Stimulated activated CD4-positive, alpha-beta T cell treated with anti-CD3 and anti-CD28 coated beads, Interleukin-15, amount 100 ng/mL, for 1 hour (primary cell): Measurements from ENCODE around the gene ADARB2.

ENCODE experiments used
- DNase-seq, 2 donors: peaks; one replicate each; pipeline ENCODE4 v3.0.0-alpha.2; 2020; ENCODE audit warnings: low read depth in 1 of 2, low spot score in 1 of 2

The ADARB2 gene

DNA sequence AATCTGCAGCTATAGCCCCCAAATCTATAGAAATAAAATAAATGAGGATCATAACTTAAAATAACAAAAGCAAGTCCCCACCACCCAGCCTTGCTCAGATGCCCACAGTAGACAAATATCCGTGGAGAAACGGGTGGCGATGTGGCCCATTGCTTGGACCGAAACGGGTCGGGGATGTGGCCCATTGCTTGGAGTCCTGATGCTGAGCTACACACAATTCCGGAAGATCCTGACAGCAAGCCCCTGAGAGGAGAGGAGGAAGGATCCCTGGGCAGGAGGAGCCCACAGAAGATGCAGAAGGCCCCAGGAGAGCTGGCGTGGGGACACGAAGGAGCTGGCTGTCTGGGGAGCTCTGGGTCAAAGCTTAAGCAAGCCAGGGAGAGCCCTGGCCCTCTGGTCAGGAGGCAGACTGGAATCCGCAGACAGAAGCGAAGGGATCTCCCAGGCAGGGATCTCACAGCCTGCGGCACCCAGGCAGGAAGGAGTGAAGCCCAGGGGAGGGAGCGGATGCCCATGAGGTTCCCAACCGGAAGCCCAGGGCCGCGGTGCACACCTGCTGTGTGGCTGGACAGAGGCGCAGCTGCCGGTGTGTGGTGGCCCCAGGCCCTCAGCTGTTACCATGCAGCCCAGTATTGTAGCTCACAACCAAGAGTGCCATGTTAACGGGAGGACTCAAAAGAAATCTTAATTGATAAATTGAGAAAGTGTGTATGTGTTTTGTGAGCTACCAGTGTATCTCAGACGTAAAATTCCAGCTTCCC, 138.8 kb downstream of the ADARB2 start:
- DNase-seq: no peak

- no peak for DNase-seq
Measured at GRCh38 chr10:1597370-1598146, 139.8 kb downstream of the ADARB2 start.

- no peak for DNase-seq
Measured at GRCh38 chr10:1596482-1597099, 140.7 kb downstream of the ADARB2 start.

DNA sequence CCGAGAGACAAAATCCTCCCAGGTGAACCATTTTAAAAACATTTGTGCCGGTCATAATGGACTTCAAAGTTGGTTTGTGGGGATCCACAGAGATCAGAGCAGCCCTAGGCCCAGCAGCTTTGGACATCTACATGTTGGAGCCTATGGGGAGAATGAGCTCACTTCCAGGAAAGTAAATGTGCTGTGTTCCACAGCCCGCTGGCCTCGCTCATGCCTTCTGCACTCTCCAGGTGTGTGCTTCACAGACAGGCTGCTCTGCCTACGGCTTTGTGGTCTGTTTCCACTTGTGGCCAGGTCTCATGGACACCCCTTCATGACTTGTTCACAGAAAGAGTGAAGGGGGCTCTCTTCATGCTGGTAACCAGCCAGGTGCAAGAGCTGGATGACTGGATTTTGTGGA, 141.6 kb downstream of the ADARB2 start:
- DNase-seq: no peak

DNA sequence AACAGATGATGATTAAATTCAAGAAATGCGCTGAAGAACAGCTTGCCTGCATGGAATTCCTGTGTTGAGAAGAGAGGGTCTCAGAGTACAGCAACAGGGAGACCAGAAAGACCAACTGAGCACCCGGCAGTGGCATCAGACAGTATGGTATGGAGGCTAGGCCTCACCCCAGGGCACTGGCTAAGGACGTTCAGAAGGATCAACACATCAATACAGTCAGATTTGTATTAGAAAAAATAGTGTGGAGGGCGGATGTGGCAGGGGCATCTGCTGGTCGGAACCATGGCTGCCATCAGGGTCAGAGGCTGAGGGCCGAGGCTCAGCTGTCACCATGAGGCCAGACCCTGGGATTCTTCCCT, 142.1 kb downstream of the ADARB2 start:
- no peak for DNase-seq

- DNase-seq: no peak
Measured at GRCh38 chr10:1594372-1595241, 142.7 kb downstream of the ADARB2 start.

DNA sequence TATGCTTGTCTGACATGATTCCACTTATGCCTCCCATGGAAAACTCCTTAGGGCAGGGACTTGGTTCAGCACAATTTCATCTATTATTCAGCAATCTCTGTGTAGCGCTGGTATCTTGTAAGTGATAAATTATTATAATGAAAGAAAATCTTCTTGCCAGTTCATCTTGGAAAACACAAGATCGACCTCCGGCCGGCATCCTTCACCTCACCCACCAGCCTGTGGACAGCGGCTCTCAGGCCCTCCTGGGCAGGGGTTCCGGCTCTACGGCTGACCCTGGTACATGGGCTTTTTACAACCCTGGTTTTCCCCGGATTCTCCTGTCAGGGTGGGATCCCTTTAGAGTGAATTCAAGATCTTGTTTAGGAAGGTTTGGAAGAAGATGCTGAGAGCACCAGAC, 145.6 kb downstream of the ADARB2 start:
- DNase-seq: no peak

DNA sequence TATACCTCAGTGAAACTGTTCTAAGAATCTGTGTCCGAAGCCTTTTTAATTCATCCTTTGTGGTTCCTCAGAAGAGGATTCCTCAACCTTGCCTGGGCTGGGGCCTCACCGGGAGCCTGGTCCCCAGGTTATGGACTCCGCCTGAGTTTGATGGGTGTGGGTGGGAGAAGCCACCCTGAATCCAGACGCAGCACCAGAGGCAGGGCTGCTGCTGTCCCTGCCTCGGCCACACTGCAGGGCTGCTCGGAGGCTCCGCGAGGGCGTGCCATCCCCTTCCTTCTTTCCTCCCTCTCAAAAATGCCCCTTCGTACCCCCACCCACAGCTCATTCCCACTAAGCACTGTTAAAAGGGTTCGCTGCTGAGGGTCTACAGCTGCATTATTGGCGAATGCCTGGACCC, 146.3 kb downstream of the ADARB2 start:
- no peak for DNase-seq

- no peak for DNase-seq
Measured at GRCh38 chr10:1589257-1589656, 148.1 kb downstream of the ADARB2 start.

GRCh38 chr10:1582739-1583138, 154.6 kb downstream of the ADARB2 start:
- no peak for DNase-seq

DNA sequence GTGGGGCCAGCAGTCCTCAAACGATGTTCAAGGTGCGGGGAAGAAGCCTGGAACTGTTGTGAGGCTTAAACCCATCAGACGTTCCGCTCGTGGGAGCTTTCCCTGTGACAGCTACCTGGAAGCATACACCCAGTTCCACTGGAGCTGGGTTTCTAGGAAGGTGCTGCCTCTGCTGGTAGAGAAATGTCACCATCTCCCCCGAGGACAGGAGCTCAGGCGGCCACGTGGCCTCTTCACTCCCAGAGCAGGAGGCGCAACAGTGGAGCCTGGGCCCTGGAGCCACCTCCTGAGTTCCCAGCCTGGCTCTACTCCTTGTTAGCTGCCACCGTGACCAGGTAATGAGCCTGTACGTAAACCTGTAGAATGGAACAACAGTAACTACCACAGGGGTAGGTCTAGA, 156.1 kb downstream of the ADARB2 start:
- DNase-seq: no peak

DNA sequence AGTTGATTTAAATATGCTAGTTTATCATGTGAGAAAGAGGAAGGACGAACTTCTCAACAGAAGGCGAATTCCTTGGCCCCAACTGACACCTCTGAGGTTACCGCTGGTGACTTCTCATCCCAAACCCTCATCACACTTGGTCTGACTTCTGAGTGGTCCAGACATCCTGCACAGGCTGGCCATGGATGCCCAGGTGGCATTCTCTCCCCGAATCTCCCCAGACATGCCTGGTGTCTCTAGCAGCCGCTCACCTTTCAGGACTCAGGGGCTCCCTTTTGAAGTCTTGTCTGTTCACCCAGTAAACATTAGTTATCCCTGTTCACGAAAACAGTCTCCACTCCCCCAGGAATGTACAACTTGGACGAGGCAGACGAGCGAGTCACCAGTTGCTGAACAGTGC, 157.7 kb downstream of the ADARB2 start:
- DNase-seq: no peak

DNA sequence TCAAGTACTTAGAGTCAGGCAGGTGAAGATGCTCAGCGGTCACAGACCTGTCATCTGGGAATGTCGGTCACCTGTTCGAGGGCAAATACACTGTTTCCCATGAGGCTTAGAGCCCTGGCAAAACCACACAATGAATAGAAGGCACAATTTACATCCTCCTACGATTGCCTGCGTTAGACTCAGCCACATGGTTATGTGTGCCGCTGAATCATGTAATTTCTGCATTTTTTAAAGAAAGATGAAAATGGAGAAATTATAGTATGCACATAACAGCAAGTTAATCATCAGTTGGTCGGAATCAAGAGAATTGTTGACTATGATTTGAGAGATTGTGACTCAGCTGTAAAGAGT, 158.2 kb downstream of the ADARB2 start:
- no peak for DNase-seq

- no peak for DNase-seq
Measured at GRCh38 chr10:1578392-1579140, 158.8 kb downstream of the ADARB2 start.

- no peak for DNase-seq
Measured at GRCh38 chr10:1577945-1578344, 159.4 kb downstream of the ADARB2 start.

DNA sequence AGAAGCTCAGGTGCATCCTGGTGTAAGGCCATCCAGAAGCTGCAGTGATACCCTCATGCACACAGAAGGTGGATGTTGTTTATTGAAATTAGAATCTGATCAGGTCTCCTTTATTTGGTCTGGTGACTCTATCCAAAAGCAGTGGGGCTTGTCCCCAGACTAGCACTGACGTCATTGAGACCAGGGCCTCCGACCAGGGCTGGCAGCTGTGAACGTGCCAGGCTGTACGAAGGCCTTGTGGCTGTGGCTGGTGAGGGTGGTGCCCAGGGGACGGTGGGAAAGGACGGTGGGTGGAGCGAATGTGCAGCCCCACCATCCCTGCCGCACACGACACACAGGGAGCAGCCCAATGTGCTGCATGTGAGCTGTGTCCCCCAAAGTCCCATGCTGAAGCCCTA, 160.0 kb downstream of the ADARB2 start:
- DNase-seq: no peak

DNA sequence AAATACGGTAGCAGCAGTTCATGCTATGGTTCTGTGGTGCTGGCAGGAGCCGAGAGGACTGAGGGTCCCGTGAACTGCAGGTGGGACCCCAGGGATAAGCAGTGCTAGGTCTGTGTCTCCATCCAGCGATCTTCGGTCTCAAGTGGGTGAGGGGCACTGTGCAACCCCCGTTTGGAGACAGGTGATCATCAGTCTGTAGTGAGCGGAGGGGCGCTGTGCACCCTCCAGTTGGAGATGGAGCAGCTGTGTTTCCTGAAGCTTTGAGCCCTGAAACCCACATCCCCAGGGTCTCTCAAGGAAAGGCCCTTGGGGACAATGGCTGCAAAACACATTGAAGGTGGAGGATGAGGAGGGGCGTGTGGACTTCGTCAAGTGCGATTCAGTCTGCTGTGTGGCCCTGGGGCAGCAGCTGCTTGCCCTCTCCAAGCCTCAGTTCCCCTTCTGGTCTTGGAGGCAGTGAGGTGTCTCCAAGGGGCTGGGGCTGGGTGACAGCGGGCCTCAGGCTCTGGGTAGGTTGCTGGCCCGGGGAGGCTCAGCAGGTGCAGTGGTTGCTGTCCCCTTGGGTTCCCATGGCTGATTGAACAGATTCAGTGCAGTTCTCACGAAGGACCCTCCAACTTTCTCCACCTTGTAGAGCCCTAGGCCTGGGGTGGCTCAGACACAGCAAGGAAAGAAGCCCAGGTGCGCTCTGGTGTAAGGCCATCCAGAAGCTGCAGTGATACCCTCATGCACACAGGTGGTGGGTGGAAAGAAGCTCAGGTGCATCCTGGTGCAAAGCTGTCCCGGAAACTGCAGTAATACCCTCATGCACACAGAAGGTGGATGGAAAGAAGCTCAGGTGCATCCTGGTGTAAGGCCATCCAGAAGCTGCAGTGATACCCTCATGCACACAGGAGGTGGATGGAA, 160.6 kb downstream of the ADARB2 start:
- no peak for DNase-seq

GRCh38 chr10:1575481-1576244, 161.7 kb downstream of the ADARB2 start:
- no peak for DNase-seq

- DNase-seq: no peak
Measured at GRCh38 chr10:1574719-1575118, 162.6 kb downstream of the ADARB2 start.
